NCI-H1092 treated with DMSO at 0.1 percent for 48 hours (cell line): ENCODE results near the gene RFC1.
"Not testable (repeated sequence)": the region's sequence is repeated elsewhere in the genome, so short reads cannot be mapped to it uniquely, and the experiment has no call there.

Experiments used
- DNase-seq: peaks from one replicate; lab custom pipeline; 2025; lab: John Stamatoyannopoulos, UW

The RFC1 gene

DNA sequence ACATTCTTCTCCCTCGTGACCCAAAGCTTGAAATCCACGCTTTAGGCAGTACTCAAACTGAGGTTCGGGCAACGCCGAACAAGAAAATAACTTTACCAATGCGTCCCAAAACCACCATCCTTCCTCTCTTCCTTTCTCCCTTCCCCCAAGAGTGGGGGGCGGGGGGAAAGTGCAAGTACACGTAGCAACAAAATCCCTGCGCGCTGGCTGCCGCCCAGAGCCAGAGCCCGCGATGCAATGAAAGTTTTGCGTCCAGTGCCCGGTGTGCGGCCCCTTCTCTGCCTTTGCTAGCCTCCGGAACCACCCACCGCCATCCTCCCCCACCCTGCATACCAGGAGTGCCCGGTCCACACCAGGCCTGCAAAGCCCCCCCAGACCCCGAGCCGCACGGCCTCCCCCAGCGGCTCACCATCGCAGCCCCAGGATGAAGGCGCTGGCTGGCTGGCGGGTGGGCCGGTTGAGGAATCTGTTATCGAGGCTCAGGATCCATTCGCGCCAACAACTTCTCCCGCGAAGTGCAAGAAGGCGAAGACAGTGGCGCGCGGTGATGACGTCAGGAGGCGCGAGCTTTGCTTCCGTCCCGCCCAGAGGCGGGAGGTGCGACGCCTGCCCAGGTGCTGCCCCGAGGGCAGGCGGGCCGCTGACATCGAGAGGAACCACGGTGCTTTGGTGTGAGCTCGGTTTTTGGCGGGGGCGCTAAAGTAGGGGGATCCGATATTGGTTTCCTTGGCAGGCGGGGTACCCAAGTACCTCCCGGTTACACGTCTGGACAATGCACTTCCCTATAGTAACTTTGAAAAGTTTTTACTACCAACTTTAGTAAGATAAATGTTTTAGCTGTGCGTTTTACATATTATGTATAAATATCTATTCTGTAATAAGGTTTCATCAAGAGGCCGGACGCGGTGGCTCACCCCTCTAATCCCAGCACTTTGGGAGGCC is at the start of gene RFC1:
RFC1 (minus strand) TSS at position 533 of the 942 bp plus-strand sequence; CDS start at position 412, 121 bp downstream.
- DNase-seq = peak; percentile 77

DNA sequence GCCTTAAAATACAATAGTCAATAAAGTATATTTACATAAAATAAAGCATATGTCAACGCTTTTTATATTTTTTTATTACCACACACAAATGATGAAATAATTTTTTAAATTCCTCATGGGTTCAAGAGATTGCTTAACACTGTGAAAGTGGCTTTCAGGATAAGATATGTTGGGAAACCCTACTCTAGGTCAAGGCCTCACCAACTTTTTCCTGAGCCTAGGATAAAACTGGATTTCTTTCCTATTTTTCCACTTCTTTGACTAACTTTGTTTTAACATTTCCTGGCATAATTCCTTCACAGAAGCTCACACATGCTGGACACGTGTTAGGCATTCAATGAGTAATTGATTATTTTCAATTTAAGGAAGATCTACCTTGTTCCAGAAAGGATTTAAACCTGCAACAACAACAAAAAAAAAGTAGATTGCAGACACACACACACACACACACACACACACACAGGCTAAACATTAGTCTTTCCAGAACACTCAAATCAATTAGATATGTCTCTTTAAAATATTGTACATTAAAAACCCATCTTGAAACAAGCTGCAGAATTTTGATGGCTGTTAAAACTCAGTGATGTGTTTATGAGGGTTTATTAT is 49.6 kb upstream of the RFC1 start:
- no peak for DNase-seq

GRCh38 chr4:39411561-39411960 is 45.4 kb upstream of the RFC1 start:
- DNase-seq = not testable (repeated sequence)

DNA sequence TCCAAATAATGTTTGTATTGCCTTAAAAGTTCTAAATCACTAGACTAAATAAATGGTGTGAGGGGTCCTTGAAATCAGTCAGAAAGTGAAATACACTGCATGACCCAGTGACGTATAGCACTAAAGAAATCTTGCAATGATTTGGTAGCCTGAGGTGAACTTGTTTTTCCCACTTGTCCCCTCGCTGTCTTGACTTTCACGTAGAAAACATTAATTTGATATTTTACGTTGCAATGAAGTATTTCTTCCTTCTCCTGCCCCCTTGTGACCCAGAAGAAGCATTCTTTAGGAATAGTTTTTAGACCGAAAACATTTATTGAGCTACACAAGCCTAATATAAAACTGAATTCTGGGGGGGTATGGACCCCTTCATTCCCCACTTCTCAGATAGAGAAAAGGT is 44.3 kb upstream of the RFC1 start:
- no peak for DNase-seq

GRCh38 chr4:39407584-39407885 is 41.4 kb upstream of the RFC1 start:
- no peak for DNase-seq

DNA sequence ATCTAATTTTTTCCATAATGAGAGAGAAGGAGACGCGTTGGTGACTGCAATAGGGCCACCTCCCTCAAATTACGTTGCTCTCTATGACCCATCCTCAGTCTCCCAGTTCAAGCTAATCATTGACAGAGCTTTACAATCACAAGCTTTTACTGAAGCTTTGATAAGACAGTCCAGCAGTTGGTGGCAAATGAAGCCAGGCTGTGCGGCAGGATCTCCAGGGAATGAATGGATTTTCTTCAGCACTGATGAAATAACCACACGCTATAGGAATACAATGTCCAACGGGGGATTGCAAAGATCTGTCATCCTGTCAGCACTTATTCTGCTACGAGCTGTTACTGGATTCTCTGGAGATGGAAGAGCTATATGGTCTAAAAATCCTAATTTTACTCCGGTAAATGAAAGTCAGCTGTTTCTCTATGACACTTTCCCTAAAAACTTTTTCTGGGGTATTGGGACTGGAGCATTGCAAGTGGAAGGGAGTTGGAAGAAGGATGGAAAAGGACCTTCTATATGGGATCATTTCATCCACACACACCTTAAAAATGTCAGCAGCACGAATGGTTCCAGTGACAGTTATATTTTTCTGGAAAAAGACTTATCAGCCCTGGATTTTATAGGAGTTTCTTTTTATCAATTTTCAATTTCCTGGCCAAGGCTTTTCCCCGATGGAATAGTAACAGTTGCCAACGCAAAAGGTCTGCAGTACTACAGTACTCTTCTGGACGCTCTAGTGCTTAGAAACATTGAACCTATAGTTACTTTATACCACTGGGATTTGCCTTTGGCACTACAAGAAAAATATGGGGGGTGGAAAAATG is 40.8 kb upstream of the RFC1 start, which contains the start of gene KLB:
KLB (plus strand) TSS at position 168 of the 821 bp plus-strand sequence; CDS start at position 188, 20 bp downstream.
- no peak for DNase-seq

DNA sequence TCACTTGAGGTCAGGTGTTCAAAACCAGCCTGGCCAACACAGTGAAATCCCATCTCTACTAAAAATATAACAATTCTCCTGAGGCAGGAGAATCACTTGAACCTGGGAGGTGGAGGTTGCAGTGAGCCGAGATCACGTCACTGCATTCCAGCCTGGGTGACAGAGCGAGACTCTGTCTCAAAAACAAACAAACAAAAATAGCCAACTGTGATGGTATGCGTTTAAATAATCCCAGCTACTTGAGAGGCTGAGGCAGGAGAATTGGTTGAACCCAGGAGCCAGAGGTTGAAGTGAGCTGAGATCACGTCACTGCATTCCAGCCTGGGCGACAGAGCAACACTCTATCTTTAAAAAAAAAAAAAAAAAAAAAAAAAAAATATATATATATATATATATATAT is 35.5 kb upstream of the RFC1 start:
- DNase-seq = not testable (repeated sequence)

DNA sequence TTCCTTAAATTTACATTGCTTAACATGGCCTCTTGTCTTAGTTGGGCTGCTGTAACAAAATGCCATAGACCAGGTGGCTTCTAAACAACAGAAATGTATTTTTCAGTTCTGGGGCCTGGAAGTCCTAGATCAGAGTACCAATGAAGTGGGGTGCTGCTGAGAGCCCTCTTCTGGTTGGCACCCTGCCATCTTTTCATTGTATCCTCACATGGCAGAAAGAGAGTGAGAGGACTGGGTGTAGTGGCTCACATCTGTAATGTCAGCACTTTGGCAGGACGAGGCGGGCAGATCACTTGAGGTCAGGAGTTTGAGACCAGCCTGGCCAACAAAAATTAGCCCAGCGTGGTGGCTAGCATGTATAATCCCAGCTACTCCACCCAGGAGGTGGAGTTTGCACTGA is 28.5 kb upstream of the RFC1 start:
- DNase-seq = no peak

DNA sequence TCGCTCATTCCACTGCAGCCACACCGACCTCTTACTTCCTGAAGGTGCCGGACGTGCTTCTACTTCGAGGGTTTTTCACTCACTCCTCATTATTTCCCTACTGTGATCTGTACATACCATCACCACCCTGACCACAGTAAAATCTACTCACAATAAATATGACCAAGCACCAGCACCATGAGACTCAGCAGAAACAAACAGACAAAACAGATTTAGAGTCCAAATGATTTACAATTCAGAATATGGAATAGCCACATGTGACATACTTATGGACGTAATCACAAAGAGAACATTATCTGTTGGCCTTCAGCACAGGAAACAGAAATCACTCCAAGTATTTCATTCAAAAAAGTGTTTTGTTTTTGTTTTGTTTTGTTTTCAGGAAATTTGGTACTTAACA is 24.4 kb upstream of the RFC1 start:
- DNase-seq = no peak

- no peak for DNase-seq
Measured at GRCh38 chr4:39384563-39384962, 18.4 kb upstream of the RFC1 start.

DNA sequence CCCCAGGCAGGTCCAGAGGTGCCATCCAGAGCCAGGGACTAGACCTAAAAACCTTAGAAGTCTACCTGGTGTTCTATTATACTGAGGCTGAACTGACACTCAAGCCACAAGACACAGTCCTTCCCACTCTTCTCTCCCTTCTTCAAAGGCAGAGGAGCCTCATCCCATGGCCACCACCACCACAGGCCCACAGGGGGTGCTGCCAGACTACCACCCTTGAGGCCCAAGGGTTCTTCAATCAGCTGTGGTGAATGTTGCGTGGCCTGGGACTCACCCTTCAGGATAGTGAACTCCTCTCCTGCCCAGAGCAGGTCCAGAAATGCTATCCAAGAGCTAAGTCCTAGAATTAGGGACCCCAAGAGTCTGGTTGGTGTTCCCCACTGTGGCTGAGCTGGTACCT is 17.5 kb upstream of the RFC1 start:
- no peak for DNase-seq

DNA sequence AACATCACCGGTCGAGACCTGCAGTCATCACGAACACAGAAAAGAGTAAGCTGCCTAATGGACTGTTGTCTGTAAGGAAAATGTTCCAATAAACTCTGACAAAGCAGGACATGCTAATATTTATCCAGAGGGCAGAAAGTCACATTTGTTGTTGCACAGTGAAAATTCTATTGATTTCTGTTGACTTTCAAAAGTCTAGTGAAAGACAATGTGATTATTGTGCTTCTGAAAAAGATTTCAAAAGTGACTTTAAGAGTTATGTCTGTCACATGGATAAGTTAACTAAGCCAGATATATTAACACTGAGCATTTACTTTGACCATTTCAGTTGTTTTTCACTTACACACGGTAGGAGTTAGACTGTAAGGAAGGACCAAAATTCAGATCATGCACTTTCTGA is 9.3 kb upstream of the RFC1 start:
- DNase-seq = no peak

- not testable (repeated sequence) for DNase-seq
Measured at GRCh38 chr4:39371209-39371608, 5.0 kb upstream of the RFC1 start.

- no peak for DNase-seq
Measured at GRCh38 chr4:39369301-39369700, 3.1 kb upstream of the RFC1 start.

- no peak for DNase-seq
Measured at GRCh38 chr4:39367166-39367565, 1.0 kb upstream of the RFC1 start.

GRCh38 chr4:39365360-39365759 is 802 bp downstream of the RFC1 start:
- DNase-seq = peak; percentile 9

DNA sequence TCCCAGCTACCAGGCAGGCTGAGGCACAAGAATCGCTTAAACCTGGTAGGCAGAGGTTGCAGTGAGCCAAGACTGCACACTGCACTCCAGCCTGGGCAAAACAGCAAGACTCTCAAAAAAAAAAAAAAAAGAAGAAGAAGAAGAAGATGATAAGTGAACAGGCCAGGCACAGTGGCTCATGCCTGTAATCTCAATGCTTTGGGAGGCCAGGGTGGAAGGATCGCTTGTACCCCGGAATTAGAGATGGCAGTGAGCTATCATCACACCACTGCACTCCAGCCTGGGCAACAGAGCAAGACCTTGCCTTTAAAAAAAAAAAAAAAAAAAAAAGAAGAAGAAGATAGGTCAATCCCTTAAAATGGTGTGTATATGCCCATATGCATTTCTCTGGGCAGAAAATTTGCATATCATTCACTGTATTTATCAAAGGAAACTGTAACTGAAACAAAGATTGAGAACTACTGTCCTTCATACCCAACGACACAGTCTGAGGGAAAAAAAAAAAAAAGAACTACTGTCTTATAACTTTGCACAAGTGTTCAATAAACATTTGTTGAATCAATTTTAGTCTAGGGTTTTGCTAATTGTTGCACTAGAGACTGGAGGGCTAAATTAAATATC is 2.3 kb downstream of the RFC1 start:
- no peak for DNase-seq

DNA sequence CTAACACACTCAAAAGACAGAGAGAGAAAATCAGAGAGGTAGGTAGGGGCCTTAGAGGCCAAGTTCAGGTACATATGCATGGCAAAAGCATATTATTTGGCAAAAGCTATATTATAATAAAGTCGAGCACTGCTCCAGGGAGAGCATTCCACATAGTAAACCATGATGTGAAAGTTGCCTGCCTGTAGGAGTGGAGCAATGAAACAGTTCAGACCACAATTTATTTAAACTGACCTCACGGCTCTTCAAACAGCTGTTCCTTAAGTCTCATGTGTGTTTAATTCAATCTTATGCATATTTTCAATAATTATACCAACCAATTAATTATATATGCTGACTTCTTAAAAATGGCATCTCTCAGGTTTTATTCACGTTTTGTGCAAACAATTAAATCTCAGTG is 3.3 kb downstream of the RFC1 start:
- DNase-seq = no peak

DNA sequence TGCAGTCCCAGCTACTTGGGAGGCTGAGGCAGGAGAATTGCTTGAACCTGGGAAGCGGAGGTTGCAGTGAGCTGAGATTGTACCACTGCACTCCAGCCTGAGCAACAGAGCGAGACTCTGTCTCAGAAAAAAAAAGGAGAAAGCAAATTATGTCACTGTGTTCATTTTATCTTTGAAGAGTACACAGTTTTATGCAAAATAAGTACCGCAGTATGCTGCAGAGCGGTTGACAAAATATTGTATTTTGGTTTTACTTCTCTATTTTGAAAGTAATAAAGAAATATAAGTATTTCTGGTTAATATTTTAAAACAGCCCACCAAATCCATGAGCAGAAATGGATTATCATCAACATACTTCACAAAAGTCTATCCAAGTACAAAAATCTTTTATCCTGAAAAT is 5.6 kb downstream of the RFC1 start:
- not testable (repeated sequence) for DNase-seq

DNA sequence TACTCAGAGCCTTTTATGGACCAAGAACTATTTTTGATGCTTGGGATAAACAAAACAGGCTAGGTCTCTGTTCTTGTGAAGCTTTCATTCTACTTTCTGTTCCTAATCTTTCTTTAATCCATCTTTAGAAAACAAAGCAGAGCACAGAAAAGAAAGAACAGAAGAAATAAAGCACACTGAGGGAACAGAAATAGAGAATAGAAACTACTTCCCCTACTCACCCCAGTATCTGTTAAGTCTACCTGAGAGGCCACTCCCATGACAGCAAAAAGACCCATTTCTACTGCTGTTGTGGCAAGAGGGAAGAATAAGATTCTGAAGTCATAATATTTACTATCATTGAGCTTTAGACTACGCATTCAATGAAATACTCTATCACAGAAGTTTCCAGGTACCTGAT is 9.2 kb downstream of the RFC1 start:
- DNase-seq = no peak

DNA sequence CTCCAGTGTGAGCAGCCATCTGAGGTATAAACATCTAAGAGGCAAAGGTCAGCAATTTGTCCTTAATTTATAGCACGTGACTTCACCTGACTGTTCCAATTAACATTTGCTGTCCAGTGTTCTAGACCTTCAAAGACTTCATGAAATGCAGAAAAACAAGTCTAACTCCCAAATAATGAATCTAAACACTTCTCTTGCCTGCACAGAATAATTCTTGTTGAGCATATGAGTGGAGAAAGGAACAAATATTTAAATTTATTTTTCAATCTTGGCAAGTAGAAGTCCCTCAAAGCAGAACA is 12.0 kb downstream of the RFC1 start:
- no peak for DNase-seq

DNA sequence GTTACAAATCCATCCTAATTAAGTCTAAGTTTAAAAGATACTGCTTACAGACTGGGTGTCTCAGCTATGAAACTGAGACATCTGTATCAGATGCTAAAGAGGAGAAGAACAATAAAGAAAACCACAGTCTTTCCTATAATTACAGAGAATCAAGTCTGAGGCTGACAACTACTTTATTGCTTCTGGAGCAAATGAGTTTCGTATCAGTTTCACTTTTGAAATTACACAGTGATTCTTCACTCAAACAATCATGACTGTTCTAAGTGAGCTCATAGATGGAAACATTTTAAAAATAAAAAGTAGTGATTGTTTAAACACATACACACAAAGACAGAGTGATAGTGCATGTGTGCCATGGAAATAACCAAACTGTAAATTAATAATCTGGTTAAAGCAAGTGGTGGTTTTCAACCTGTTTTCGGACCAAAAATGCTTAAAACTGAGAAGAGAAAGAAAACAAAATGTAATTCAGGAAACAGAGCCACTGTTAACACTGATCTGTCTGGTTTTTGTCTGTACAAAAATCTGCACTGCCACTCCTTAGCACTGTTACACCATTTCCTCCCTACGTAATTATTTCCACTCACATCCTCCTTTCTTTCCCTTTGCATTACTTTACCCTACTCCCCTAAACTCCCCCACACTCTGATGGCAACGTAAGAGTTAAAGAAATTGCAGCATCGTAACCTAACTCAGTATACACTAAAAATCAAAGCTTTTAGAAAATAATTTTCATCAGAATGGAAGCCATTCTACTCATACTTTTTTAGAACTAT is 12.5 kb downstream of the RFC1 start:
- no peak for DNase-seq
